ENCODE data around the gene CYP2C9.
"Not testable (repeated sequence)": the region's sequence is repeated elsewhere in the genome, so short reads cannot be mapped to it uniquely, and the experiment has no call there.

Gene CYP2C9

GRCh38 chr10:94902080-94902479, 36.4 kb upstream of the CYP2C9 start:
- Histone ChIP-seq H3K4me1 (ENCODE audit: control insufficient read depth, low read length) (no peaks in the 10 kb centered on the region), H3K4me2 (ENCODE audit: low read length) (no peak overlapping the region), H3K27ac (ENCODE audit: low read depth, low read length) (no peak overlapping the region), H4K20me1 (ENCODE audit: control insufficient read depth, insufficient read depth, low read depth, low read length) (no peaks in the 10 kb centered on the region), H3K9me3 (ENCODE audit: control insufficient read depth, insufficient read depth, low read length) (no peaks in the 10 kb centered on the region), H3K36me3 (ENCODE audit: control insufficient read depth, low read length) (no peaks in the 10 kb centered on the region), H3K4me3 (ENCODE audit: low read length) (no peak overlapping the region), H3F3A (ENCODE audit: control insufficient read depth, insufficient read depth) (no peaks in the 10 kb centered on the region), H3K79me2 (ENCODE audit: control insufficient read depth, low read length) (no peaks in the 10 kb centered on the region), H3K9me2 (replicated peaks; ENCODE audit: control insufficient read depth, low read length) (no peaks in the 10 kb centered on the region), H3K27me3 (ENCODE audit: control insufficient read depth, low read length) (no peaks in the 10 kb centered on the region)
- no peak for TF ChIP-seq EZH2phosphoT487 (IDR thresholded peaks at IDR 0.05; ENCODE audit: borderline replicate concordance, low read length)
- TF ChIP-seq CTCF (IDR thresholded peaks at IDR 0.05; ENCODE audit: low read depth, low read length, poor library complexity, severe bottlenecking), result no peak

- no peaks in the 10 kb centered on the region for H3K27me3 ChIP-seq (ENCODE audit: control insufficient read depth, low read length)
- TF ChIP-seq CTCF (IDR thresholded peaks at IDR 0.05; ENCODE audit: low read depth, low read length, poor library complexity, severe bottlenecking) (no peak), EZH2phosphoT487 (IDR thresholded peaks at IDR 0.05; ENCODE audit: borderline replicate concordance, low read length) (no peak)
- no peaks in the 10 kb centered on the region for H4K20me1 ChIP-seq (ENCODE audit: control insufficient read depth, insufficient read depth, low read depth, low read length)
- no peak overlapping the region for H3K4me2 ChIP-seq (ENCODE audit: low read length)
- no peaks in the 10 kb centered on the region for H3K9me3 ChIP-seq (ENCODE audit: control insufficient read depth, insufficient read depth, low read length)
- no peaks in the 10 kb centered on the region for H3F3A ChIP-seq (ENCODE audit: control insufficient read depth, insufficient read depth)
- H3K36me3 ChIP-seq (ENCODE audit: control insufficient read depth, low read length), result no peaks in the 10 kb centered on the region
- H3K79me2 ChIP-seq (ENCODE audit: control insufficient read depth, low read length), result no peaks in the 10 kb centered on the region
- no peak overlapping the region for H3K27ac ChIP-seq (ENCODE audit: low read depth, low read length)
- H3K4me1 ChIP-seq (ENCODE audit: control insufficient read depth, low read length), result no peaks in the 10 kb centered on the region
- no peaks in the 10 kb centered on the region for H3K9me2 ChIP-seq (replicated peaks; ENCODE audit: control insufficient read depth, low read length)
- H3K4me3 ChIP-seq (ENCODE audit: low read length), result no peak overlapping the region
Observed at GRCh38 chr10:94902570-94902969, 35.9 kb upstream of the CYP2C9 start.

GRCh38 chr10:94904506-94905148, 33.8 kb upstream of the CYP2C9 start:
- not testable (repeated sequence) for H3K27me3 ChIP-seq (ENCODE audit: control insufficient read depth, low read length); H3K4me2 ChIP-seq (ENCODE audit: low read length); H3K9me3 ChIP-seq (ENCODE audit: control insufficient read depth, insufficient read depth, low read length); H3K9me2 ChIP-seq (replicated peaks; ENCODE audit: control insufficient read depth, low read length); H3K27ac ChIP-seq (ENCODE audit: low read depth, low read length); H4K20me1 ChIP-seq (ENCODE audit: control insufficient read depth, insufficient read depth, low read depth, low read length); H3K79me2 ChIP-seq (ENCODE audit: control insufficient read depth, low read length); H3K36me3 ChIP-seq (ENCODE audit: control insufficient read depth, low read length); H3F3A ChIP-seq (ENCODE audit: control insufficient read depth, insufficient read depth); H3K4me3 ChIP-seq (ENCODE audit: low read length); H3K4me1 ChIP-seq (ENCODE audit: control insufficient read depth, low read length)

GRCh38 chr10:94916423-94916822, 22.0 kb upstream of the CYP2C9 start:
- no peaks in the 10 kb centered on the region for H3K79me2 ChIP-seq (ENCODE audit: control insufficient read depth, low read length)
- H3K27me3 ChIP-seq (ENCODE audit: control insufficient read depth, low read length), result no peaks in the 10 kb centered on the region
- H3F3A ChIP-seq (ENCODE audit: control insufficient read depth, insufficient read depth), result no peaks in the 10 kb centered on the region
- H3K4me3 ChIP-seq (ENCODE audit: low read length), result no peak overlapping the region
- peaks cover 3% of the 10 kb centered on the region; the same call in 1 of the 2 replicates for H3K9me3 ChIP-seq (ENCODE audit: control insufficient read depth, insufficient read depth, low read length)
- H3K4me2 ChIP-seq (ENCODE audit: low read length), result no peak overlapping the region
- H3K4me1 ChIP-seq (ENCODE audit: control insufficient read depth, low read length), result no peaks in the 10 kb centered on the region
- no peaks in the 10 kb centered on the region for H3K36me3 ChIP-seq (ENCODE audit: control insufficient read depth, low read length)
- no peak overlapping the region for H3K27ac ChIP-seq (ENCODE audit: low read depth, low read length)
- H4K20me1 ChIP-seq (ENCODE audit: control insufficient read depth, insufficient read depth, low read depth, low read length), result no peaks in the 10 kb centered on the region
- H3K9me2 ChIP-seq (replicated peaks; ENCODE audit: control insufficient read depth, low read length), result no peaks in the 10 kb centered on the region
- TF ChIP-seq CTCF (IDR thresholded peaks at IDR 0.05; ENCODE audit: low read depth, low read length, poor library complexity, severe bottlenecking) (no peak), EZH2phosphoT487 (IDR thresholded peaks at IDR 0.05; ENCODE audit: borderline replicate concordance, low read length) (no peak)

Data from DOHH2 (cell line).